Natural killer cell (primary cell): ENCODE results near the gene ZNF318. TPM values are rescaled to one million over a fixed set of nuclear protein-coding genes. Genes with fewer than 3 reads are reported as not detected.
A peak's percentile ranks its signal among the peaks of the same experiment; 100 is the strongest.
"Not testable (repeated sequence)": the region's sequence is repeated elsewhere in the genome, so short reads cannot be mapped to it uniquely, and the experiment has no call there.

Experiments
- ATAC-seq, 3 donors: fragments of 150-1000 bp in 2 of 3; fragments of 200-7000 bp in 1 of 3; cut with Tn5 transposase; 1 replicate in 1 of 3; 2 replicates in 2 of 3; pipeline ENCODE4 v1.10.0; 2021; ENCODE audit warnings: mild to moderate bottlenecking in 2 of 3, moderate library complexity in 2 of 3
- DNase-seq, 2 donors: peaks; one replicate each; pipeline versions ENCODE4 v3.0.0 to v3.0.0-alpha.2; 2013 to 2021; ENCODE audit warnings: mixed read lengths in 1 of 2
- H3K27ac ChIP-seq: one replicate; pipeline ENCODE4 v1.5.1; 2013; ENCODE audit warnings: mild to moderate bottlenecking, low read length
- H3K27me3 ChIP-seq: one replicate; pipeline ENCODE4 v1.6.1; 2013; ENCODE audit warnings: low read length; ENCODE audit not compliant: control insufficient read depth, insufficient read depth
- H3K36me3 ChIP-seq: one replicate; pipeline ENCODE4 v1.6.1; 2013; ENCODE audit warnings: low read length; ENCODE audit not compliant: control insufficient read depth, insufficient read depth
- H3K4me1 ChIP-seq: one replicate; pipeline ENCODE4 v1.6.1; 2013; ENCODE audit warnings: low read length; ENCODE audit not compliant: control insufficient read depth, insufficient read depth
- H3K4me3 ChIP-seq: one replicate; pipeline ENCODE4 v1.5.1; 2013; ENCODE audit warnings: low read length
- H3K9me3 ChIP-seq: one replicate; pipeline ENCODE4 v1.6.1; 2013; ENCODE audit warnings: low read length; ENCODE audit not compliant: control insufficient read depth, insufficient read depth
- H3K27ac Mint-ChIP-seq, 2 donors: one replicate each; pipeline ENCODE4 v1.8.0; 2022; ENCODE audit warnings: mild to moderate bottlenecking in 2 of 2, mixed read lengths in 2 of 2, moderate library complexity in 1 of 2
- H3K27me3 Mint-ChIP-seq, 2 donors: one replicate each; pipeline ENCODE4 v1.8.0; 2022; ENCODE audit warnings: low read depth in 2 of 2, mixed read lengths in 2 of 2
- H3K36me3 Mint-ChIP-seq: one replicate; pipeline ENCODE4 v1.8.0; 2022; ENCODE audit warnings: mixed read lengths
- H3K4me1 Mint-ChIP-seq, 2 donors: one replicate each; pipeline ENCODE4 v1.8.0; 2022; ENCODE audit warnings: mixed read lengths in 2 of 2
- H3K4me3 Mint-ChIP-seq: one replicate; pipeline ENCODE4 v1.8.0; 2022; ENCODE audit warnings: mild to moderate bottlenecking, moderate library complexity, mixed read lengths
- H3K9me3 Mint-ChIP-seq, 2 donors: one replicate each; pipeline ENCODE4 v1.8.0; 2022; ENCODE audit warnings: mixed read lengths in 2 of 2
- WGBS: methylation state at CpG from one replicate; pipeline ENCODE4 v1.1.7; 2013; ENCODE audit warnings: missing lambda C conversion rate; ENCODE audit not compliant: insufficient coverage; 5-methylcytosine and 5-hydroxymethylcytosine counted together
- intact Hi-C: fragments of 100-400 bp; cut with micrococcal nuclease; formaldehyde crosslinking; loops from one replicate; pipeline ENCODE4 v1.14.2; 2022
- total RNA-seq, 4 donors: library from RNA; stranded (reverse); fragments of 120-200 nt in 1 of 4; gene quantifications; one replicate each; pipeline versions ENCODE4 v1.2.3 to v1.2.4, GENCODE V29; 2013 to 2022
- TF ChIP-seq, protein P1 (sequence below): fragments of 200-600 bp; IDR thresholded peaks from one replicate; pipeline ENCODE4 v1.8.0; 2022; ENCODE audit warnings: antibody characterized with exemption

Gene ZNF318
- total RNA-seq, 3 donors from 2014 or later (not counting 1 experiment from before 2014, with no cell fraction given): 34.6 to 45.9 (median 43.0) TPM

DNA sequence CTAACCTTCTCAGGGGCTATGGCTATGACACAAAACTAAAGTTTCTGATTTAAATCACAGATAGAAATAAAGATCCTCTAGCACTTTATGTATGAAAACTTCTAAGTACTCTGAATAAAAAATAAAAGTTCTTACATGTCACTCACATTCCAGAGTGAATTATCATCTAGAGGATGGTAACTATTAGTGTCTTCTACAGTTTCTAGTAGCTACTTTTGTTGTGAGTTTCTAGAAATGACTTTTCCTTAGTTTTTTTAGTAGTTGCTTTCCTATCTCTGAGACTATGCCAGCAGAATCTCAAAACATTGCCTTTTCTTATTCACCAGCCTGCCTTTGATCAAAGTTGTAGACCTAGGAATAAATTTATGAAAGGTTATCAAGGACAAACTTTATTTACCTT, 10.1 kb downstream of the ZNF318 start:
- Histone ChIP-seq H3K4me1 (peaks cover 3% of the 10 kb centered on the region), H3K36me3 (peaks cover 77% of the 10 kb centered on the region), H3K27ac (no peak overlapping the region), H3K9me3 (no peaks in the 10 kb centered on the region), H3K4me3 (no peak overlapping the region), H3K27me3 (no peaks in the 10 kb centered on the region)
- DNase-seq (no peak), ATAC-seq (no peak)
- no peak overlapping the region for H3K4me3 Mint-ChIP-seq
- H3K9me3 Mint-ChIP-seq: no peaks in the 10 kb centered on the region
- no peak overlapping the region for H3K27ac Mint-ChIP-seq
- peaks cover 16% of the 10 kb centered on the region for H3K36me3 Mint-ChIP-seq
- H3K4me1 Mint-ChIP-seq: peaks cover 15 to 17% of the 10 kb centered on the region in 2 donors
- intact Hi-C loops: no loop called here
- TF ChIP-seq, protein P1, sequence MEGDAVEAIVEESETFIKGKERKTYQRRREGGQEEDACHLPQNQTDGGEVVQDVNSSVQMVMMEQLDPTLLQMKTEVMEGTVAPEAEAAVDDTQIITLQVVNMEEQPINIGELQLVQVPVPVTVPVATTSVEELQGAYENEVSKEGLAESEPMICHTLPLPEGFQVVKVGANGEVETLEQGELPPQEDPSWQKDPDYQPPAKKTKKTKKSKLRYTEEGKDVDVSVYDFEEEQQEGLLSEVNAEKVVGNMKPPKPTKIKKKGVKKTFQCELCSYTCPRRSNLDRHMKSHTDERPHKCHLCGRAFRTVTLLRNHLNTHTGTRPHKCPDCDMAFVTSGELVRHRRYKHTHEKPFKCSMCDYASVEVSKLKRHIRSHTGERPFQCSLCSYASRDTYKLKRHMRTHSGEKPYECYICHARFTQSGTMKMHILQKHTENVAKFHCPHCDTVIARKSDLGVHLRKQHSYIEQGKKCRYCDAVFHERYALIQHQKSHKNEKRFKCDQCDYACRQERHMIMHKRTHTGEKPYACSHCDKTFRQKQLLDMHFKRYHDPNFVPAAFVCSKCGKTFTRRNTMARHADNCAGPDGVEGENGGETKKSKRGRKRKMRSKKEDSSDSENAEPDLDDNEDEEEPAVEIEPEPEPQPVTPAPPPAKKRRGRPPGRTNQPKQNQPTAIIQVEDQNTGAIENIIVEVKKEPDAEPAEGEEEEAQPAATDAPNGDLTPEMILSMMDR: no peak
- H3K27me3 Mint-ChIP-seq: no peaks in the 10 kb centered on the region

DNA sequence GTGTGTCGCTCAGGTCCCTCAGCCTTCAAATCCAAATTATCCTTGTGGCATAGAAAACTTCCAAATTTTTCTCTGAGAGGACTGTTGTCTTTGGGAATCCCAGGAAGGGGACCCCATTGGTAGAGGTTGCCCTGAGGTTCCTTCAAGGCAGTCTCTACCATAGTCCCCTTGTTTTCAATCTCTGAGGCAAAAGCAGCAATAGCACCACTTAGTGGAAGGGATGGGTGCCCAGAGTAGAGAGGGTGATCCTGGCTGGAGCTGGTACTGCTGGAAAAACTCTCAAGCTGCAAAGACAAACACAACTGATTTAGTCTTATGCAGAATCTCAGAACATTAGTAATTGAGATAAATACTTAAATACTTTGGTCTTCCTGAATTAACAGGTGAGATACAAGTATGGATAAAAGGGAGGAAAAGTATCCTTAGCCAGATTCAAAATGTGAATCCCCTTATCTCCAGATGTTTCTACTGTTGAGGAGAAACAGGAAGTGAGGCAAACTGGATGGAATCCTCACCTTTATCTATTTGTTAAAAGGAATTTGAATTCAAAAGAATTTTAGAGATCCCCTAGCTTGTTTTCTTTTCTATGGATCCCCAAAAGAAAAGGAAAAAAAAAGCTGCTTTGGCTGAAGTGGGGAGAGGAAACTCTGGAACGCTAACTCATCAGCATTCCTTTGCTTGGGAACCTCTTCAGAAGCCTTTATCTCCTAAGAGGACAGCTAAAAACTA, 13.4 kb downstream of the ZNF318 start:
- Mint-ChIP-seq H3K4me3 (no peak overlapping the region), H3K27me3 (no peaks in the 10 kb centered on the region), H3K27ac (no peak overlapping the region), H3K9me3 (no peaks in the 10 kb centered on the region), H3K4me1 (peaks cover 15 to 22% of the 10 kb centered on the region in 2 donors), H3K36me3 (peaks cover 25% of the 10 kb centered on the region)
- Histone ChIP-seq H3K4me3 (no peak overlapping the region), H3K4me1 (no peaks in the 10 kb centered on the region), H3K36me3 (peaks cover 71% of the 10 kb centered on the region), H3K27me3 (no peaks in the 10 kb centered on the region), H3K9me3 (no peaks in the 10 kb centered on the region), H3K27ac (no peak overlapping the region)
- ATAC-seq: no peak
- DNase-seq: peak in 1 of 2 donors; percentile 21
- TF ChIP-seq, protein P1: no peak
- WGBS: 100% methylated on average over 2 of the region's 2 CpGs
- intact Hi-C loops: no loop called here

DNA sequence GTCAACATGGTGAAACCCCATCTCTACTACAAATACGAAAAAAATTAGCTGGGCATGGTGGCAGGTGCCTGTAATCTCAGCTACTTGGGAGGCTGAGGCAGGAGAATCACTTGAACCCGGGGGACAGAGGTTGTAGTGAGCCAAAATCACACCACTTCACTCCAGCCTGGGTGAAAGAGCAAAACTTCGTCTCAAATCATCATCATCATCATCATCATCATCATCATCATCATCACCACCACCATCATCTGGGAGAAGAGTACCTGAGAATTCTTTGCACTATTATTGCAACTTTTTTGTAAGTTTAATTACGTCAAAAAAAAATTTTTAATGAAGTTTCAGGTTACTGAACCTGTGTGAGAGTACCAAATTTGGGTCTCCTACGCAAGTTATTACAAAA, 17.5 kb downstream of the ZNF318 start:
- intact Hi-C loops, H3K27me3 Mint-ChIP-seq, H3K9me3 ChIP-seq, H3K4me1 Mint-ChIP-seq, H3K27ac Mint-ChIP-seq, H3K9me3 Mint-ChIP-seq, ATAC-seq, H3K27ac ChIP-seq, H3K4me3 Mint-ChIP-seq, H3K4me1 ChIP-seq, H3K4me3 ChIP-seq, DNase-seq, H3K27me3 ChIP-seq: not testable (repeated sequence)
- H3K36me3 ChIP-seq: peaks cover 68% of the 10 kb centered on the region
- H3K36me3 Mint-ChIP-seq: peaks cover 17% of the 10 kb centered on the region
- WGBS: 88% methylated on average over 5 of the region's 5 CpGs

DNA sequence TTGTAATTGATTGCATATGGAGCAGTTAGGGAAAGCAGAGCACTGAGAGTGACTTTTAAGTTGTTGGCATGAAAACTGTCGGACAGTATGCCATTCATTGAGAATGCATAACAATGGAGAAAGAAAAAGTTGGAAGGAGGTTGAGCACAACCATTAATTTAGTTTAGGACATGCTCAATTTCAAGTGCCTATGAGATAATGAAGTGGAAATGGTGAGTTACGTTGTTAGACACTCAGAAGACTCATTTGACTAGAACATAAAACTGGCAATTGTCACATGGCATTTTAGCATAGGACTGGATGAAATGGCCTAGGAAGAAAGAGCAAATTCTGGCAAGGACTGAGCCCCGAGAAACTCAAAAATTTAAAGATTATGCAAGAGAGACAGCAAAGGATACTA, 22.0 kb downstream of the ZNF318 start:
- Mint-ChIP-seq H3K9me3 (no peaks in the 10 kb centered on the region), H3K36me3 (peaks cover 4% of the 10 kb centered on the region), H3K27ac (no peak overlapping the region), H3K27me3 (no peaks in the 10 kb centered on the region), H3K4me3 (no peak overlapping the region), H3K4me1 (peaks cover 3 to 5% of the 10 kb centered on the region in 2 donors)
- TF ChIP-seq, protein P1: no peak
- ATAC-seq (no peak), DNase-seq (no peak)
- intact Hi-C loops: no loop called here
- WGBS: 96% methylated on average over 3 of the region's 3 CpGs
- no peaks in the 10 kb centered on the region for H3K9me3 ChIP-seq
- H3K27me3 ChIP-seq: no peaks in the 10 kb centered on the region
- no peaks in the 10 kb centered on the region for H3K4me1 ChIP-seq
- no peak overlapping the region for H3K4me3 ChIP-seq
- H3K36me3 ChIP-seq: peaks cover 71% of the 10 kb centered on the region
- no peak overlapping the region for H3K27ac ChIP-seq
